SK-N-MC (cell line): ENCODE results near the gene ADGRL3.

ENCODE experiments used
- EZH2 ChIP-seq: fragments of 200-600 bp; sonication (generic); IDR thresholded peaks from one replicate; pipeline ENCODE4 v1.6.1; 2017; ENCODE audit warnings: antibody characterized with exemption
- POLR2AphosphoS5 ChIP-seq: IDR thresholded peaks from 2 replicates; pipeline ENCODE4 v1.6.1; 2012; ENCODE audit warnings: mild to moderate bottlenecking, low read depth, low read length, borderline replicate concordance

DNA sequence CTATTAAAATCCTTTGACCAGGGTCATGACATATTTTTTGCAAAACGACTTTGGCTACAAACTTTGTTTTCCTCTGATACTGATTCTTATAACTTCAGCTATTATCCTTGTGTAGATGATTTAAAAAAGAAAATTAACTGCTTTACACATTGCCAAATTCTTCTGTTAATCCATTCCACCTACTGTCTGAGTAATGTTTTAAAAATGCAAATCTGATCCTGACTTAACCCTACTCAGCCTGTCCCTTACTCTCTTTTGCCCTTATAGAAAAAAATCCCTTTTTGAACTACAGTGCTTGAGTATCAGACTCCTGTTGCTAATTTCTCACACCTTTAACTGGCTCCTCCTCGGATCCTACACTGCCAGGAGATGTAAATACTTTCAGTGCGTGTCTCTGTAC, 723.1 kb downstream of the ADGRL3 start:
- TF ChIP-seq POLR2AphosphoS5 (no peak), EZH2 (no peak)
